ENCODE measurements around the gene FBXL15. TPM values are rescaled to one million over a fixed set of nuclear protein-coding genes. Genes with fewer than 3 reads are reported as not detected.
"Not testable (repeated sequence)": the region's sequence is repeated elsewhere in the genome, so short reads cannot be mapped to it uniquely, and the experiment has no call there.

FBXL15 gene
- total RNA-seq, 1 experiment from 2014 or later = 13.7 TPM

DNA sequence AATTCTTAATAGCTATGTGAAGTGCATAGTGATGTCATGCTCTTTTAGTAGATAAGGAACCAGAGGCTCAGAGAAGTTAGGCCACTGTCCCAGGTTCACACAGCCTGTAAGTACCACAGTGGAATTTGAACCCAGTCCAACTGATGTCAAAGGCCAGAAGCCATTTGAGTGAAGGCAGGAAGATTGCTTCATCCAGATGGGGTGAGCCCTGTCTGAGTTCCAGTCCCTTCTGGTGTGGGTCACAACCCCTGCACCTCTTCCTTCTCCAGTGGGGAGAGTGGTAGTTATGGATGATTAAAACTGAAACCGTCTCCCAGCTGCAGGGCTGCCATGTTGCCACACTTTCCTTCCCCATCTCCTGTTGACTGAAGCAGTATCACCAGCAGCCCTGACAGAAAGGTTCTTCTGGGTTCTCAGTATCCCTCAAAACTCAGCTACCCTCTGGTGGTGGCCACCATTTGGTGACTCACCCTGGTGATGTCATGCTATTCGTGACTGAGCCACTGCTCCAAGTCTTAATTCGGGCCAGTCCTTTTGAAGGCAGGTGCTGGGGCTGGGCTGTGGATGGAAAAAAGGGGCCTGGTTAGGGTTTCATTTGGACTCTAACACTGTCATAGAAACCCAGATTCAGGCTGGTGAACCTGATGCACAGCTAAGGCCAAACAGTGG lies 32.2 kb downstream of the FBXL15 start:
- no peak for DNase-seq (ENCODE audit: extremely low read depth, low read depth)

- DNase-seq (ENCODE audit: extremely low read depth, low read depth) = no peak
These were observed 32.9 kb downstream of the FBXL15 start for GRCh38 chr10:102453502-102453901.

GRCh38 chr10:102454662-102455487 lies 34.2 kb downstream of the FBXL15 start:
- not testable (repeated sequence) for DNase-seq (ENCODE audit: extremely low read depth, low read depth)

DNA sequence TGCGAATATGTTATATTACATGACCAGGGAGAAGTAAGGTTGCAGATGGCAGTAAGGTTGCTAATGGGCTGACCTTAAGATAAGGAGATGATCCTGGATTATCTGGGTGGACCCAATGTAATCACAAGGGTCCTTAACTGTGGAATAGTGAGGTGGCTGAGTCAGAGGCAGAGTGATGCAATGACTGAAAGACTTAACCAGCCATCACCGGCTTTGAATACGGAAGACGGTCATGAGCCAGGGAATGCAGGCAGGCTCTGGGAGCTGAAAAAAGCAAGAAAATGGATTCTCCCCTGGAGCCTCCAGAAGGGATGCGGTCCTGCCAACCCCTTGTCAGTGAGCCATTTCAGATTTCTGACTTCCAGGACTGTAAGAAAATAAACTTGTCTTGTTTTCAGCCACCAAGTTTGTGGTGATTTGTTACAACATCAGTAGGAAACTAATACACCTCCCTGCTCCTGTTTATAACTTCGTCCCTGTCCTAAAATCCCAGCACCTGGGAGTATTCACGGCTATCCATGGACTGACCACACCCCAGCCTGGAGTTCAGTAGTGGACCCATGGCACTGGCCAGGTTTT lies 35.3 kb downstream of the FBXL15 start:
- peak; percentile 76 for DNase-seq (ENCODE audit: extremely low read depth, low read depth)

- DNase-seq (ENCODE audit: extremely low read depth, low read depth) = no peak
These were observed 37.0 kb downstream of the FBXL15 start for GRCh38 chr10:102457591-102458150.

GRCh38 chr10:102458656-102459055 lies 38.0 kb downstream of the FBXL15 start:
- no peak for DNase-seq (ENCODE audit: extremely low read depth, low read depth)

GRCh38 chr10:102460836-102461186 lies 40.2 kb downstream of the FBXL15 start:
- DNase-seq (ENCODE audit: extremely low read depth, low read depth) = no peak

DNA sequence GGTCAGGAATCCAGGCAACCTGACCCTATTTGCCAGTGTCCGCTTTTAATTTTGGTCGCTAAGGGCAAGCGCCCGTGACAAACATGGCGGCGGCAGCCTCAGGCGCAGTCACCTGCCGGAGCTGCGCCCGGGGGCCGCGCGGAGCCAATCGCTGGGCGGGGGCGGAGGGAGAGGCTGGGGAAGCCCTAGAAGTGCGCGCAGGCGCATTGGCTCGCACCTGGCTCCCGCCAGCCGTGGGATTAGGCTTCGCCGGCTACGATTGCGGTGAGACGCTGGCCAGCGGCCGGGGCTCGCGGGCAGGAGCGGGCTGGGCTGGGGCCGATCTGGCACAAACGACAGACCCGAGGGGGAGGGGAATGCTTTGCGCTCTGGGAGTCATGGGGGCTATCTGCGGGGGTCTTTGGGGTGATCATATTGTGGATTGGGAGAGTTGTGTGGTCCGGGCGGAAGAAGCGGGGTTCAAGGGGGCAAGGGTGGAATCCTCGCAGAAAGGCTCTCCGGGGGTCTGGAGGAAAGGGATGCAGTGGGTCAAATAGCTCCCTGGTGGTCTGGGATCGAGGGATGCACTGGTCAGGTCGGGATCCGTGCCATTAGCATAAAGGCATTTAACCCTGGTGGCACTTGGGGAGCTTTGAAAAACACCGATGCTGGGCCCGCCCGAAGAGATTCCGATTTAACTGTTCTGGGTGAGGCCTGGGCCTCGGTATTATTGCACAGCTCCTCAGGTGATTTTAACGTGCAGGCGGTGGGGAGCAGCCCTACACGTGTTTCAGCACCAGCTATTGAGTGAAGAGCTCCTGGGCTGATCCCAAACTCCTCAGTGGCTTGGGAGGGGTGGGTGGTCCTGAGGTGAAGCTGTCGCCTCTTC lies 40.8 kb downstream of the FBXL15 start:
- peak; percentile 88 for DNase-seq (ENCODE audit: extremely low read depth, low read depth)

GRCh38 chr10:102462512-102463054 lies 41.9 kb downstream of the FBXL15 start:
- no peak for DNase-seq (ENCODE audit: extremely low read depth, low read depth)

- DNase-seq (ENCODE audit: extremely low read depth, low read depth) = no peak
These were observed 43.3 kb downstream of the FBXL15 start for GRCh38 chr10:102463983-102464382.

DNA sequence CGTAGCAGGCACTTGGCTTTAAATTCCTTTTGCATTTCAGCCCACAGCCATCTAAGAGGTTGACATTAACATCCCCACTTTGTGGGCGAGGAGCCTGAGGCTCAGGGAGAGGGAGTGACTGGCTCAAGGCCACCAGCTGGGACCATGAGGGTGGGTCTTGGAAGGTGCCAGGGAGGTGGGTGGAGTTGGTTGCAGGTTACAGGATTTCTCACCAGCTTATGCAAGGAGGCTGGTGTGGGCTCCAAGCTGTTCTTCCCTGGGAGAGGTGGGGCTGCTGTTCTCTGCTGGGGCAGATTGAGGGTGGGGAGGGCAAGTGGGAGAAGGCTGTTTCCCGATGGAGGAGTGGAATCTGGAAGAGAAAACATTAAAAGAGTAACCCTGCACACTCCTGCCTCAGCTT lies 44.8 kb downstream of the FBXL15 start:
- no peak for DNase-seq (ENCODE audit: extremely low read depth, low read depth)

DNA sequence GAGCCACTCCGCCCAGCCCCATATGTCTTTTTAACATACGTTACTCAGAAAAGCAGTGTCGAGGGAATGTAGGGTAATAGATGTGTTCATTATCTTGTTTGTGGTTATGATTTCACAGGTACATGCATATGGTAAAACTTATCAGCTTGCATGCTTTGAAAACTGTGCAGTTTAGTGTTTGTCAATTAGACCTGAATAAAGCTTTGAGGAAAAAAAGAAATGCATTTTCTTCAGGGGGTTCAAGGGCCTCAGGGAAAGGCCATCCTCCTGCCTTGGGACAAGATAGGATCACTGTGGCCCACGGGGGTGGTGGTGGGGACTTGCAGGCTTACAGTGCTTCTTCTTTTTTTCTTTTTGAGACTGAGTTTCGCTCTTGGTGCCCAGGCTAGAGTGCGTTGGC lies 46.7 kb downstream of the FBXL15 start:
- no peak for DNase-seq (ENCODE audit: extremely low read depth, low read depth)

DNA sequence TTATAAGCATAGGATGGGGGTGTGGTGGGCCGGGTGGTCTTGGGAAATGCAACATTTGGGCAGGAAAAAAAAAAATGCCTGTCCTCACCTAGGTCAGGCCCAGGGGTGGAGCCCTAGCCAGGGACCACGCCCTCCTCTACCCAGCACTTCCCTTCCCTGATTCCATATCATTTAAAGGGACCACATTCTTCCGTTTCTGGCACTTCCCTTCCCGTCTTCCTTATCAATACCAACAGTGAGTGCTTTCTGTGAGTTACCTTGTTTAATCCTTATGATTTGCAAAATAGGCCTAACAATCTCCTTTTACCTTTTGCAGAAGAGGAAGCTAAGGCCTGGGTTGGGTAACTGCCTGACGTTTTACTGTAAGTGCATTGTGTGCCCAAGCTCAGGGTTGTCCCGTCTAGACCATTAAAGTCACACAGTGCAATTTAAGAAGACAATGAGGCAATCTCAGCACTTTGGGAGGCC lies 47.4 kb downstream of the FBXL15 start:
- DNase-seq (ENCODE audit: extremely low read depth, low read depth) = no peak

GRCh38 chr10:102468683-102469082 lies 48.0 kb downstream of the FBXL15 start:
- DNase-seq (ENCODE audit: extremely low read depth, low read depth) = no peak

- DNase-seq (ENCODE audit: extremely low read depth, low read depth) = no peak
These were observed 50.2 kb downstream of the FBXL15 start for GRCh38 chr10:102470579-102471546.

Data from NCI-H460 (cell line).